Neural cell (in vitro differentiated cells): ENCODE measurements around the gene PMF1. TPM values are rescaled to one million over a fixed set of nuclear protein-coding genes. Genes with fewer than 3 reads are reported as not detected.

Experiments used
- H2AFZ ChIP-seq: fragments of 200-600, 300-800 bp; sonication (generic), shearing (Covaris generic); 2 replicates; pipeline ENCODE4 v1.6.0; 2014; ENCODE audit warnings: low read depth, mild to moderate bottlenecking, antibody characterized with exemption, low read length, moderate library complexity
- H3F3A ChIP-seq: fragments of 200-600 bp; shearing (Covaris generic); 2 replicates; pipeline ENCODE4 v1.6.1; 2016; ENCODE audit warnings: mild to moderate bottlenecking, moderate library complexity, mixed read lengths, antibody characterized with exemption, low read length; ENCODE audit not compliant: insufficient read depth, poor library complexity, severe bottlenecking
- H3K27ac ChIP-seq: fragments of 200-600, 300-800 bp; sonication (generic), shearing (Covaris generic); 2 replicates; pipeline ENCODE4 v1.5.1; 2014; ENCODE audit warnings: mild to moderate bottlenecking, low read length, moderate library complexity
- H3K27me3 ChIP-seq: fragments of 300-800, 200-600 bp; sonication (generic), shearing (Covaris generic); 2 replicates; pipeline ENCODE4 v1.6.0; 2014; ENCODE audit warnings: mild to moderate bottlenecking, low read depth, low read length, moderate library complexity; ENCODE audit not compliant: insufficient read depth
- H3K36me3 ChIP-seq: fragments of 300-800, 200-600 bp; sonication (generic), shearing (Covaris generic); 2 replicates; pipeline ENCODE4 v1.5.1; 2014; ENCODE audit warnings: mild to moderate bottlenecking, antibody characterized with exemption, low read length, moderate library complexity; ENCODE audit not compliant: insufficient read depth
- H3K4me2 ChIP-seq: fragments of 300-800, 200-600 bp; sonication (generic), shearing (Covaris generic); 2 replicates; pipeline ENCODE4 v1.6.0; 2014; ENCODE audit warnings: mild to moderate bottlenecking, low read length
- H3K4me3 ChIP-seq: fragments of 300-800, 200-600 bp; sonication (generic), shearing (Covaris generic); 2 replicates; pipeline ENCODE4 v1.5.1; 2014; ENCODE audit warnings: mild to moderate bottlenecking, low read length, moderate library complexity
- H3K79me2 ChIP-seq: fragments of 200-600 bp; shearing (Covaris generic); replicated peaks from 2 replicates; pipeline ENCODE4 v1.6.0; 2014; ENCODE audit warnings: mild to moderate bottlenecking, low read length, moderate library complexity; ENCODE audit not compliant: insufficient read depth
- H3K9ac ChIP-seq: fragments of 300-800, 200-600 bp; sonication (generic), shearing (Covaris generic); 2 replicates; pipeline ENCODE4 v1.6.1; 2016; ENCODE audit warnings: mild to moderate bottlenecking, low read length, mixed read lengths
- H3K9me2 ChIP-seq: fragments of 200-600 bp; shearing (Covaris generic); 2 replicates; pipeline ENCODE4 v1.6.1; 2016; ENCODE audit warnings: mild to moderate bottlenecking, low read length, mixed read lengths; ENCODE audit not compliant: insufficient read depth
- H3K9me3 ChIP-seq: fragments of 200-600, 300-800 bp; sonication (generic), shearing (Covaris generic); 2 replicates; pipeline ENCODE4 v1.6.1; 2016; ENCODE audit warnings: mild to moderate bottlenecking, mixed run types, low read length, moderate library complexity, mixed read lengths
- H4K20me1 ChIP-seq: fragments of 200-600 bp; shearing (Covaris generic); 2 replicates; pipeline ENCODE4 v1.6.1; 2016; ENCODE audit warnings: mild to moderate bottlenecking, mixed run types; ENCODE audit not compliant: insufficient read depth
- EP300 ChIP-seq: fragments of 450-650 bp; conservative IDR thresholded peaks from 2 replicates; pipeline ENCODE4 v1.6.1; 2014; ENCODE audit warnings: antibody characterized with exemption, mild to moderate bottlenecking, moderate library complexity; ENCODE audit not compliant: poor library complexity, severe bottlenecking
- EZH2 ChIP-seq: fragments of 200-600, 300-800 bp; shearing (Covaris generic), sonication (generic); IDR thresholded peaks from 2 replicates; pipeline ENCODE4 v1.6.1; 2014; ENCODE audit warnings: antibody characterized with exemption, low read length, borderline replicate concordance, mild to moderate bottlenecking; ENCODE audit not compliant: insufficient read depth, poor library complexity, severe bottlenecking
- MXI1 ChIP-seq: fragments of 450-650 bp; conservative IDR thresholded peaks from 2 replicates; pipeline ENCODE4 v1.6.1; 2014; ENCODE audit warnings: antibody characterized with exemption, mild to moderate bottlenecking; ENCODE audit not compliant: poor library complexity, severe bottlenecking
- POLR2AphosphoS5 ChIP-seq: IDR thresholded peaks from 2 replicates; pipeline ENCODE4 v1.6.1; 2012
- RAD21 ChIP-seq: fragments of 450-650 bp; conservative IDR thresholded peaks from 2 replicates; pipeline ENCODE4 v1.6.1; 2014; ENCODE audit warnings: antibody characterized with exemption, mild to moderate bottlenecking, moderate library complexity
- SMC3 ChIP-seq: fragments of 450-650 bp; conservative IDR thresholded peaks from 2 replicates; pipeline ENCODE4 v1.6.1; 2014; ENCODE audit warnings: antibody characterized with exemption, mild to moderate bottlenecking, moderate library complexity; ENCODE audit not compliant: poor library complexity
- TAF1 ChIP-seq: IDR thresholded peaks from 2 replicates; pipeline ENCODE4 v1.6.1; 2012; ENCODE audit warnings: low read depth
- polyA plus RNA-seq: library from polyadenylated mRNA; depleted of rRNA; stranded (reverse); fragments of >200 nt; gene quantifications from 2 replicates; pipeline ENCODE4 v1.2.3, GENCODE V29; 2014
- small RNA-seq, 3 experiments: library from RNA; depleted of rRNA; stranded (forward); fragments of <200 nt; gene quantifications; one replicate each; pipeline ENCODE3, GENCODE V24; 2012
- TF ChIP-seq, protein P1 (sequence below): fragments of 450-650 bp; IDR thresholded peaks from 2 replicates; pipeline ENCODE4 v1.5.1; 2014; ENCODE audit warnings: antibody characterized with exemption, mild to moderate bottlenecking, moderate library complexity; ENCODE audit not compliant: poor library complexity, severe bottlenecking
- TF ChIP-seq, protein P2 (sequence below): IDR thresholded peaks from 2 replicates; pipeline ENCODE4 v1.6.1; 2012; ENCODE audit warnings: borderline replicate concordance

PMF1 gene
- polyA plus RNA-seq, 1 donor from 2014 or later, result 97.0 TPM

DNA sequence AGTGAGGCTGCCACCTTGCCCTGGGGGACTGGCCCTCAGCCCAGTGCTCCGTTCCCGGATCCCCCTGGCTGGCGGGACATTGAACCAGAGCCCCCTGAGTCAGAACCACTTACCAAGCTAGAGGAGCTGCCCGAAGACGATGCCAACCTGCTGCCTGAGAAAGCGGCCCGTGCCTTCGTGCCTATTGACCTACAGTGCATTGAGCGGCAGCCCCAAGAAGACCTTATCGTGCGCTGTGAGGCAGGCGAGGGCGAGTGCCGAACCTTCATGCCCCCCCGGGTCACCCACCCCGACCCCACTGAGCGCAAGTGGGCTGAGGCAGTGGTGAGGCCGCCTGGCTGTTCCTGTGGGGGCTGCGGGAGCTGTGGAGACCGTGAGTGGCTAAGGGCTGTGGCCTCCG lies 72.6 kb downstream of the PMF1 start:
- TF ChIP-seq SMC3 (no peak), EP300 (no peak)
- no peaks in the 10 kb centered on the region for H3K36me3 ChIP-seq
- H4K20me1 ChIP-seq, result no peaks in the 10 kb centered on the region
- no peak overlapping the region for H3K4me2 ChIP-seq
- no peak overlapping the region for H3K27ac ChIP-seq
- H3F3A ChIP-seq, result no peaks in the 10 kb centered on the region
- H3K9ac ChIP-seq, result no peak overlapping the region
- no peak overlapping the region for H2AFZ ChIP-seq
- H3K9me3 ChIP-seq, result no peaks in the 10 kb centered on the region
- no peak overlapping the region for H3K4me3 ChIP-seq
- no peaks in the 10 kb centered on the region for H3K9me2 ChIP-seq
- H3K79me2 ChIP-seq, result peaks cover 20% of the 10 kb centered on the region
- H3K27me3 ChIP-seq, result no peaks in the 10 kb centered on the region

DNA sequence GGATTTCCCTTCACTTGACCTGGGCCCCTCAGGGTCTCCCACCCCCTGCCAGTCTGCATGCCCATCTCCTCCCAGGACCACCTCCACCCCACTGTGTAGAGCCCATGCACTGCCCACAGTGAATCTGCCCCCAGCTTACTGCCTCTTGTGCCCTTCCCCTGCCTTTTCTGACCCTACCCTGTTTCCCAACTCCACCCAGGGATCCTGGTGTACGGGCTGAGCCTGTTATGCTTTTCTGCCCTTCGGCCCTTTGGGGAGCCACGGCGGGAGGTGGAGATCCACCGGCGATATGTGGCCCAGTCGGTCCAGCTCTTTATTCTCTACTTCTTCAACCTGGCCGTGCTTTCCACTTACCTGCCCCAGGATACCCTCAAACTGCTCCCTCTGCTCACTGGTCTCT lies 73.3 kb downstream of the PMF1 start:
- Histone ChIP-seq H3K4me2 (no peak overlapping the region), H3K9ac (no peak overlapping the region), H4K20me1 (no peaks in the 10 kb centered on the region), H3F3A (no peaks in the 10 kb centered on the region), H3K27ac (no peak overlapping the region), H2AFZ (no peak overlapping the region), H3K36me3 (no peaks in the 10 kb centered on the region), H3K79me2 (peaks cover 14% of the 10 kb centered on the region), H3K27me3 (no peaks in the 10 kb centered on the region), H3K4me3 (no peak overlapping the region), H3K9me3 (no peaks in the 10 kb centered on the region), H3K9me2 (no peaks in the 10 kb centered on the region)
- no peak for TF ChIP-seq MXI1
- no peak for TF ChIP-seq POLR2AphosphoS5
- no peak for TF ChIP-seq EZH2
- no peak for TF ChIP-seq EP300
- TF ChIP-seq TAF1, result no peak
- no peak for TF ChIP-seq SMC3
- no peak for TF ChIP-seq RAD21
- TF ChIP-seq, protein P1, sequence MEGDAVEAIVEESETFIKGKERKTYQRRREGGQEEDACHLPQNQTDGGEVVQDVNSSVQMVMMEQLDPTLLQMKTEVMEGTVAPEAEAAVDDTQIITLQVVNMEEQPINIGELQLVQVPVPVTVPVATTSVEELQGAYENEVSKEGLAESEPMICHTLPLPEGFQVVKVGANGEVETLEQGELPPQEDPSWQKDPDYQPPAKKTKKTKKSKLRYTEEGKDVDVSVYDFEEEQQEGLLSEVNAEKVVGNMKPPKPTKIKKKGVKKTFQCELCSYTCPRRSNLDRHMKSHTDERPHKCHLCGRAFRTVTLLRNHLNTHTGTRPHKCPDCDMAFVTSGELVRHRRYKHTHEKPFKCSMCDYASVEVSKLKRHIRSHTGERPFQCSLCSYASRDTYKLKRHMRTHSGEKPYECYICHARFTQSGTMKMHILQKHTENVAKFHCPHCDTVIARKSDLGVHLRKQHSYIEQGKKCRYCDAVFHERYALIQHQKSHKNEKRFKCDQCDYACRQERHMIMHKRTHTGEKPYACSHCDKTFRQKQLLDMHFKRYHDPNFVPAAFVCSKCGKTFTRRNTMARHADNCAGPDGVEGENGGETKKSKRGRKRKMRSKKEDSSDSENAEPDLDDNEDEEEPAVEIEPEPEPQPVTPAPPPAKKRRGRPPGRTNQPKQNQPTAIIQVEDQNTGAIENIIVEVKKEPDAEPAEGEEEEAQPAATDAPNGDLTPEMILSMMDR, result no peak
- TF ChIP-seq, protein P2, sequence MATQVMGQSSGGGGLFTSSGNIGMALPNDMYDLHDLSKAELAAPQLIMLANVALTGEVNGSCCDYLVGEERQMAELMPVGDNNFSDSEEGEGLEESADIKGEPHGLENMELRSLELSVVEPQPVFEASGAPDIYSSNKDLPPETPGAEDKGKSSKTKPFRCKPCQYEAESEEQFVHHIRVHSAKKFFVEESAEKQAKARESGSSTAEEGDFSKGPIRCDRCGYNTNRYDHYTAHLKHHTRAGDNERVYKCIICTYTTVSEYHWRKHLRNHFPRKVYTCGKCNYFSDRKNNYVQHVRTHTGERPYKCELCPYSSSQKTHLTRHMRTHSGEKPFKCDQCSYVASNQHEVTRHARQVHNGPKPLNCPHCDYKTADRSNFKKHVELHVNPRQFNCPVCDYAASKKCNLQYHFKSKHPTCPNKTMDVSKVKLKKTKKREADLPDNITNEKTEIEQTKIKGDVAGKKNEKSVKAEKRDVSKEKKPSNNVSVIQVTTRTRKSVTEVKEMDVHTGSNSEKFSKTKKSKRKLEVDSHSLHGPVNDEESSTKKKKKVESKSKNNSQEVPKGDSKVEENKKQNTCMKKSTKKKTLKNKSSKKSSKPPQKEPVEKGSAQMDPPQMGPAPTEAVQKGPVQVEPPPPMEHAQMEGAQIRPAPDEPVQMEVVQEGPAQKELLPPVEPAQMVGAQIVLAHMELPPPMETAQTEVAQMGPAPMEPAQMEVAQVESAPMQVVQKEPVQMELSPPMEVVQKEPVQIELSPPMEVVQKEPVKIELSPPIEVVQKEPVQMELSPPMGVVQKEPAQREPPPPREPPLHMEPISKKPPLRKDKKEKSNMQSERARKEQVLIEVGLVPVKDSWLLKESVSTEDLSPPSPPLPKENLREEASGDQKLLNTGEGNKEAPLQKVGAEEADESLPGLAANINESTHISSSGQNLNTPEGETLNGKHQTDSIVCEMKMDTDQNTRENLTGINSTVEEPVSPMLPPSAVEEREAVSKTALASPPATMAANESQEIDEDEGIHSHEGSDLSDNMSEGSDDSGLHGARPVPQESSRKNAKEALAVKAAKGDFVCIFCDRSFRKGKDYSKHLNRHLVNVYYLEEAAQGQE, result no peak

Small RNA genes within 50 kb of the gene (small RNA-seq; reads per million reads assigned to genes)
- gene RF00568, result 0 to 0.03 (median 0) reads per million in 3 experiments

Other genes starting within 250 kb of the PMF1 start
- 45.1 and 59.6 TPM in 2 replicates for gene ARHGEF2, start 234.5 kb upstream of the PMF1 start, polyA plus RNA-seq
- gene SSR2, start 192.1 kb upstream of the PMF1 start, polyA plus RNA-seq, result 440 and 473 TPM in 2 replicates
- gene UBQLN4, start 159.2 kb upstream of the PMF1 start, polyA plus RNA-seq, result 34.9 and 39.3 TPM in 2 replicates
- gene LAMTOR2, start 158.2 kb upstream of the PMF1 start, polyA plus RNA-seq, result 81.3 and 82.6 TPM in 2 replicates
- 1.3 TPM in 1 of 2 replicates, not detected in the other for gene RAB25, start 151.8 kb upstream of the PMF1 start, polyA plus RNA-seq
- gene MEX3A, start 130.5 kb upstream of the PMF1 start, polyA plus RNA-seq, result 39.8 and 44.4 TPM in 2 replicates
- gene LMNA, start 98.3 kb upstream of the PMF1 start, polyA plus RNA-seq, result 90.7 and 103 TPM in 2 replicates
- gene SEMA4A, start 59.4 kb upstream of the PMF1 start, polyA plus RNA-seq, result 17.1 and 38.4 TPM in 2 replicates
- 13.7 and 16.2 TPM in 2 replicates for gene SLC25A44, start 18.9 kb upstream of the PMF1 start, polyA plus RNA-seq
- 1.9 and 2.5 TPM in 2 replicates for gene BGLAP, start 29.2 kb downstream of the PMF1 start, polyA plus RNA-seq
- gene PAQR6, start 35.0 kb downstream of the PMF1 start, polyA plus RNA-seq, result 16.8 and 27.3 TPM in 2 replicates
- gene SMG5, start 69.8 kb downstream of the PMF1 start, polyA plus RNA-seq, result 57.3 and 84.4 TPM in 2 replicates
- 5.9 and 6.8 TPM in 2 replicates for gene TMEM79, start 71.3 kb downstream of the PMF1 start, polyA plus RNA-seq
- 3.3 and 4.1 TPM in 2 replicates for gene GLMP, start 82.7 kb downstream of the PMF1 start, polyA plus RNA-seq
- gene VHLL, start 86.3 kb downstream of the PMF1 start, polyA plus RNA-seq, result 1.4 and 1.8 TPM in 2 replicates
- 288 and 326 TPM in 2 replicates for gene CCT3, start 125.3 kb downstream of the PMF1 start, polyA plus RNA-seq
- gene TSACC, start 125.5 kb downstream of the PMF1 start, polyA plus RNA-seq, result not detected in 2 replicates
- not detected in 2 replicates for gene RHBG, start 156.2 kb downstream of the PMF1 start, polyA plus RNA-seq